NCI-H748 (cell line): ENCODE results near the gene ELAPOR2.
"Not testable (repeated sequence)": the region's sequence is repeated elsewhere in the genome, so short reads cannot be mapped to it uniquely, and the experiment has no call there.

Experiments used
- DNase-seq: peaks from one replicate; lab custom pipeline; 2025; ENCODE audit not compliant: unreplicated experiment; lab: John Stamatoyannopoulos, UW

ELAPOR2 gene, protein sequence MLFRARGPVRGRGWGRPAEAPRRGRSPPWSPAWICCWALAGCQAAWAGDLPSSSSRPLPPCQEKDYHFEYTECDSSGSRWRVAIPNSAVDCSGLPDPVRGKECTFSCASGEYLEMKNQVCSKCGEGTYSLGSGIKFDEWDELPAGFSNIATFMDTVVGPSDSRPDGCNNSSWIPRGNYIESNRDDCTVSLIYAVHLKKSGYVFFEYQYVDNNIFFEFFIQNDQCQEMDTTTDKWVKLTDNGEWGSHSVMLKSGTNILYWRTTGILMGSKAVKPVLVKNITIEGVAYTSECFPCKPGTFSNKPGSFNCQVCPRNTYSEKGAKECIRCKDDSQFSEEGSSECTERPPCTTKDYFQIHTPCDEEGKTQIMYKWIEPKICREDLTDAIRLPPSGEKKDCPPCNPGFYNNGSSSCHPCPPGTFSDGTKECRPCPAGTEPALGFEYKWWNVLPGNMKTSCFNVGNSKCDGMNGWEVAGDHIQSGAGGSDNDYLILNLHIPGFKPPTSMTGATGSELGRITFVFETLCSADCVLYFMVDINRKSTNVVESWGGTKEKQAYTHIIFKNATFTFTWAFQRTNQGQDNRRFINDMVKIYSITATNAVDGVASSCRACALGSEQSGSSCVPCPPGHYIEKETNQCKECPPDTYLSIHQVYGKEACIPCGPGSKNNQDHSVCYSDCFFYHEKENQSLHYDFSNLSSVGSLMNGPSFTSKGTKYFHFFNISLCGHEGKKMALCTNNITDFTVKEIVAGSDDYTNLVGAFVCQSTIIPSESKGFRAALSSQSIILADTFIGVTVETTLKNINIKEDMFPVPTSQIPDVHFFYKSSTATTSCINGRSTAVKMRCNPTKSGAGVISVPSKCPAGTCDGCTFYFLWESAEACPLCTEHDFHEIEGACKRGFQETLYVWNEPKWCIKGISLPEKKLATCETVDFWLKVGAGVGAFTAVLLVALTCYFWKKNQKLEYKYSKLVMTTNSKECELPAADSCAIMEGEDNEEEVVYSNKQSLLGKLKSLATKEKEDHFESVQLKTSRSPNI

DNA sequence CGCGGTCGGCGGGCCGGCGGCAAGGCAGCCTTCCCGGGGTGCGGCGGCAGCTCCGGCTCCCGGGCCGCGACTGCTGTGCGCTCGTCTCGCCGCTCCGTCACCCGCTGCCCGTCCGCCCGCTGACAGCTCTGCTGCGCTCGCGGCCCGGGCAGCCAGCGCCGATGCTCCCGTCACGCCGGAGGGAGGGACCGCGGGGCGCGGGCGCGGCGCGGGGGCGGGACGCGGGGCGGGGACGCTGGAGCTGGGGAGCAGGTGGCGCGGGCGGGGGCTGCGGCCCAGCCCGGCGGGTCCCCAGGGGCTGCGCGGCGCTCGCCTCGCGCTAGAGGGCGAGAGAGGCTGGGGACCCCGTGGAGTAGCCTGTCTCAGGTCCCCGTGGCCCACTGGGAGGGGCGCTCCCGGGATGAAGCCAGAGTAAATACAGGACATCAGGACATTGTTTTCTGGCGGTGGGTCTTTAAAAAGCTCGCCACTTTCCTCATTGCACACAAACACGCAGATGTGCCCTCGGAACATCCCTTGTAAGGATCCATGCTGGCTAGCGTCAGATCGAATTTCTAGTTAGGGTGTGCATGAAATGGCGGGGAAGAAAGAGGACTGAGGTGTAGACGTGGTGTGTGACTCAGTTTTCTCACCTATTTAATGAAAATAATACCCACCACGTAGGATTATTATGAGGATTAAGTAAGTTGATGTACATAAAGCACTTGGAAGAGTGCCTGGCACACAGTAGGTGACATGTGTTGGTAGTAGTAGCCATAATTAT, at the start of gene ELAPOR2:
TSS of gene ELAPOR2 (minus strand) at position 130 of the 763 bp plus-strand sequence. CDS start 141 bp downstream, outside the sequence.
- peak; percentile 97 for DNase-seq

- DNase-seq = no peak
Observed at GRCh38 chr7:87107949-87108776, 48.7 kb upstream of the ELAPOR2 start.

DNA sequence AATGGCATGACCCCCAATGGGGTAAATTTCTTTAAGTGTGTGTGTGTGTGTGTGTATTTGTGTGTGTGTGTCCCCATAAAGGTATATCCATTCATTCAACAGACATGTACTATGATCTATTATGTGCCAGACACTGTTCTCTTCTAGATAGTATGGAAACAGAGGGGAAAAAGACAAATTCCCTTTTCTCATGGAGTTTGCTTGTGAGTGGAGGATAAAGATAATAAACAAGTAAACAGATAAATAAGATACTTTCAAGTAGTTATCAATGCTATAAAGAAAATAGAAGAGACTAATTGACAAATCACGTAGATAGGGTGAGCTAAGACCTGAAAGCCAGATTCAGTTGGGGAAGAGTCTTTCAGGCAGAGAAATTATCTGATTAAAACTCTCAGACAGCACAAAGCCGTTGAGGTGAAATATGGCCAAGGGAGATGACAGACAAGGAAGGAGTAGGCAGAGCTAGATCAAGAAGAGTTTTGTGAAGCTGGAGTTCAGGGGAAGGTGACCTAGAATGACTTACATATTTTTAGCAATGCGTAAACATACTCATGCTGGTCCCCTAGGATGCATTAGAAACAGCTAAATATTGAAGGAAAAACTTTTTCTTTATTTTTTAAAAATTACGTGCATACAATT, 47.6 kb upstream of the ELAPOR2 start:
- no peak for DNase-seq

GRCh38 chr7:87105401-87105800, 45.9 kb upstream of the ELAPOR2 start:
- DNase-seq = no peak

GRCh38 chr7:87100326-87100725, 40.9 kb upstream of the ELAPOR2 start:
- DNase-seq = no peak

DNA sequence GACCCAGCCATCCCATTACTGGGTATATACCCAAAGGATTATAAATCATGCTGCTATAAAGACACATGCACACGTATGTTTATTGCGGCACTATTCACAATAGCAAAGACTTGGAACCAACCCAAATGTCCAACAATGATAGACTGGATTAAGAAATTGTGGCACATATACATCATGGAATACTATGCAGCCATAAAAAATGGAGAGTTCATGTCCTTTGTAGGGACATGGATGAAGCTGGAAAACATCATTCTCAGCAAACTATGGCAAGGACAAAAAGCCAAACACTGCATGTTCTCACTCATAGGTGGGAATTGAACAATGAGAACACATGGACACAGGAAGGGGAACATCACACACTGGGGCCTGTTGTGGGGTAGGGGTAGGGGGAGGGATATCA, 37.9 kb upstream of the ELAPOR2 start:
- DNase-seq = not testable (repeated sequence)

DNA sequence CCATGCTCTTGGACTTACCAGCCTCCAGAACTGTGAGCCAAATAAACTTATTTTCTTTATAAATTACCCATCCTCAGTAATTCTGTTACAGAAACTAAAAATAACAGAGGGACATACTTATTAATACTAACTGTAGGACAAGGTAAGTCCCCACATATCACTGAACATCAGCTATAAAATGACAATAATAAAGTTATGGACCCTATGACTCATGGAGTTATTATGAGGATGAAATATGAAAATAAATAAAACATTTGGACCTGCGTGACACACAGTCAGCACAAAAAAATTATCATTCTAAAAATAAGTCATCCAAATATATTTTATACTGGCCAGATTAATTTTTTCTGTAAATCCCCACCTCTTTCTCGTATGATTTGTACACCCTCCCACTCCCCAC, 34.9 kb upstream of the ELAPOR2 start:
- DNase-seq = no peak

- no peak for DNase-seq
Observed at GRCh38 chr7:87092568-87093091, 33.2 kb upstream of the ELAPOR2 start.

DNA sequence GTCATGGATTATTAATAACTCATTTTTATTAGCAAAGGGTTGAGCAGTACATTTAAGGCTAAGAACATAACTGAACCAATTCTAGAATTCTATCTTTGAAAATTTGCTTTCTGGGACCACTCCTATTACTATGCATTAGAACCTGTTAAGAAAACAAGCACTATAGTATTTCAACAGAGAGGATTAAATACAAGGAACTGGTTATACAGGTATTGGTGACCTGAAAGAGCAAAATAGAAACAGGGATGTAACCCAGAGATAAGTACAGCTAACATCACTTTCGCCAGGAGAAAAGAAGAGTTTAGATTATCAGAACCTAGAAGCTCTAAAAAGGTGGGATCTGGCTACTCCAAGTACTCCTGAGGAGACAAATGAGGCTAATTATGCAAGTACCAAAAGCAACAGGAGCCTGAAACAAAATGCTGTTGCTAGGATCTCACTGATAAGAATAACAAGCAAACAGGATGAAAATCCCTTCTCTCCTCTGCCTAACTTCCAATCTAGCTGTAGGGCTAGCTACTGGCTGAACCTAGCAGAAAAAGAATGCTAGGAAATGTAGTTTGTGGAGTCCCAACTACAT, 32.1 kb upstream of the ELAPOR2 start:
- DNase-seq = peak; percentile 17

GRCh38 chr7:87083865-87084519, 24.5 kb upstream of the ELAPOR2 start:
- no peak for DNase-seq

DNA sequence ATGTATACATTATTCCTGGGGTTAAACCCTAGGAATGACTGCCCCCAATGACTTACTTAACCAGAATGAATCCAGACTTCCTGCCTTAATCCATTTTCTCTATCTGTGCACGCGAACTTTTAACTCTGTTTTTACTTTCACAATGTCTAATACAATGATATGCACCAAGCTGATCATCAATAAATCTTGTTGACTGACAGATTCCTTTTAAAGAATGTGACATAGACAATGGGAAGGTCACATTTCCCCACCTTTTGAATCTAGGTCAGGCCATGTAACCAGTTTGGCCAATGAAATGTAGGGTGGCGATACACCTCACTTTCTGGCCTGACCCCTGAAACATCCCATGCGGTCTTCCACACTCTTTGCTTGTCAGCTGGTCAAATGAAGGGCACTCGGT, 23.2 kb upstream of the ELAPOR2 start:
- no peak for DNase-seq

DNA sequence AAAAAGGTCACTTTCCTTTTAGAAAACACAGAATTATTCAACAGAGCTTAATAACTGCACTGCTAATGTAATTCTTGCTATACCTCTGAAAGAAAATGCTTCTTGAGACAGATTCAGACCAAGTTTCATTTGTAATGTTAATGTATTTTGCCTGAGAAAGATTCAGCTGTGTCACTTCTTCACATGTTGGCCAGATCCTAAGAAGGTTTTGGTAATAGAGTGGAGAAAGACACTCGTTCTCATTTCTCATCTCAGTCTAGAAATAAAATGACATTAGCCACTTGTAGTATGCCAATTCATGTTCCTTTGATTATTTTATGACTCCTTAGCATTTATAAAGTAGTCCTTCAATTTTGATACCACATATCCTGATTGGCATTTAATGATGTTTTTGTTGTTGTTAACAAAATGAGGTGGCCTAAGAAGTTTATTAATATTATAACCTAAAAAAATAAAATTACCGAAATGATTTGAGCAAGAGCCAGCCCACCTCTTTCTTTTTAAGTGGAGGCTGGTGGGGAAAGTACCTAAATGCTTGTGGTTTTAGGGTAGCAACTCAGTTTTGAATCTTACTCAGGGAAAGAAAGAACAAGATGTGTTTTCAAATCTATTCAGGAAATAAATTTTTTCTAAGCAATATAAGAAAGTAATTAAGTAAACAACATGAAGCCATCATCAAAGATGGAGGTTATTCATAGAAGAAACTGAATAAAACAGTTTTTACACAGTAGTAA, 16.4 kb upstream of the ELAPOR2 start:
- no peak for DNase-seq

- no peak for DNase-seq
Observed at GRCh38 chr7:87067788-87068187, 8.3 kb upstream of the ELAPOR2 start.

GRCh38 chr7:87060288-87060537, 759 bp upstream of the ELAPOR2 start:
- peak; percentile 63 for DNase-seq

- peak; percentile 80 for DNase-seq
Observed at GRCh38 chr7:87058744-87059524, 520 bp downstream of the ELAPOR2 start.

GRCh38 chr7:87057210-87057609, 2.2 kb downstream of the ELAPOR2 start:
- no peak for DNase-seq

GRCh38 chr7:87056346-87056745, 3.1 kb downstream of the ELAPOR2 start:
- DNase-seq = no peak
